Amniotic stem cell (primary cell): ENCODE measurements around the gene CMC2.

Experiments
- DNase-seq: peaks from one replicate; lab custom pipeline; 2025; lab: John Stamatoyannopoulos, UW

The CMC2 gene

DNA sequence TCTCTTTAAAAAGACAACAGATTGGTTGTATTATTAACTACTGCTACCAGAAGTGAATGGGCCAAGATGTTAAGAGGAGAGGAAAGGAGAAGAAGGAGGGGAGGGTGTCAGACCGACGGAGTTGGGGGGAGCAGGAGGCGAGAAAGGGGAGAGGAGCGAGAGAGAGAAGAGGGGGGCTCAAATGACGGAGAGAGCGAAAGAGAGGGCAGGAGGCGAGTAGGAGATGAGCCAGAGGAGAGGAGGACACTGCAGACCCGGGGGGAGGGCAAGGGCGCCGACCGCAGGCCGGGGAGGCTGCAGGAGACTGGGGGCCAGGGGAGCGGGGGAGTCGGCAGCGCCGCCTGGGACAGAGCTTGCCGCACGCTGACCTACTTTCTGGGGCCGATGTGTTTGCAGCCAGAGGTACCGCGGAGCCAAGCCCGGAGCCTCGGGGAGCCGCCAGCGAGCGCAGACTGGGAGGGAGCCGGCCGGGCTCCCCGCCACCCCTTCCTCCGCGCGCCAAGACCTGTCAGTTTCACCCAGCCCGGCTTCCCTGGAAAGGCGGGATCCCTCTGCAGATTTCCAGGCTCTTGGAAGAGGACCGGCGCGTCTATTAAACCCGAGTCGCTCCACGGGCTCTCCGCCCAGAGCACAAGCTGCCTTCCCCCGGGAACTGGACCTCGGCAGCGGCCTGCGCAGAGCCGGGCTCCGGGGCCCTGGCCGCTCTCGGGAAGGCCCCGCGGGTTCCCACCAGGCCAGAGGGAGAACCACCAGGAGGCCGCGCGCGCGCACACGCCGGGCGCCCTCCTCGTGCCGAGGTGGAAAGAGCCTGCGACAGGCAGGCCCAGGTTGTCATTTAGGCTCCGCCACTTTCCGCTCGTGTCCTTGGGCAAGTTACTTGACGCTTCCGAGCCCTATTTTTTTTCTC lies 74.6 kb downstream of the CMC2 start:
- DNase-seq: no peak

- no peak for DNase-seq
Observed at GRCh38 chr16:80924372-80924978, 82.2 kb downstream of the CMC2 start.

GRCh38 chr16:80923356-80923755 lies 83.3 kb downstream of the CMC2 start:
- no peak for DNase-seq
